Measurements from ENCODE around the gene DGUOK.
"Not testable (repeated sequence)": the region's sequence is repeated elsewhere in the genome, so short reads cannot be mapped to it uniquely, and the experiment has no call there.

Gene DGUOK

DNA sequence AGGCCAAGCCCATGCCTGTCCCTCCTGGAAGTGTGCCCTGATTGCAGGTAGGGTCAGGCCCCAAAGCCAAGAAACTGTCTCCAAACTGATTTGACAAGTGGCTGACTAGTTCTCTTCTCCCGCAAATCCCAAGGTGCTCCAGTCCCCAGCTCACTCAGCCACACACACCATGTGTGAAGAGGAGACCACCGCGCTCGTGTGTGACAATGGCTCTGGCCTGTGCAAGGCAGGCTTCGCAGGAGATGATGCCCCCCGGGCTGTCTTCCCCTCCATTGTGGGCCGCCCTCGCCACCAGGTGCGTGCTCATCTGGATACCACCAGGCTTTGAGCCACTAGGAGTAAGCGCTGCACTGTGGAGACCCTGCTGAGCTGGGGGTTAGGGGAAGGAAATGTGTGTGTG is 25.5 kb upstream of the DGUOK start:
- DNase-seq (ENCODE audit: low spot score), result no peak

DNA sequence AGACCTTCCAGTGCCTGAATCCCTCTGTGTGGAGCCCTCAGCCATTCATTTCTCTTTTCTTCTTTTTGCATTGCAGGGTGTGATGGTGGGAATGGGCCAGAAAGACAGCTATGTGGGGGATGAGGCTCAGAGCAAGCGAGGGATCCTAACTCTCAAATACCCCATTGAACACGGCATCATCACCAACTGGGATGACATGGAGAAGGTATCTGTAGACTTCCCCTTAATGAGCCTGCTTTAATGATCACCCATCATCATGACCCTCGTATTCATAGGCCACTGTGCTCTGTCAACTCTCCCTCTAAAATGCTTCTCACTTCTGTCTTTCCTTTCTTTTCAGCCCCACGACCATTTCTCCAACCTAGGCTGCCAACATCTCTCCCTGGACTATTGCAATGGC is 24.4 kb upstream of the DGUOK start:
- DNase-seq (ENCODE audit: low spot score), result no peak

DNA sequence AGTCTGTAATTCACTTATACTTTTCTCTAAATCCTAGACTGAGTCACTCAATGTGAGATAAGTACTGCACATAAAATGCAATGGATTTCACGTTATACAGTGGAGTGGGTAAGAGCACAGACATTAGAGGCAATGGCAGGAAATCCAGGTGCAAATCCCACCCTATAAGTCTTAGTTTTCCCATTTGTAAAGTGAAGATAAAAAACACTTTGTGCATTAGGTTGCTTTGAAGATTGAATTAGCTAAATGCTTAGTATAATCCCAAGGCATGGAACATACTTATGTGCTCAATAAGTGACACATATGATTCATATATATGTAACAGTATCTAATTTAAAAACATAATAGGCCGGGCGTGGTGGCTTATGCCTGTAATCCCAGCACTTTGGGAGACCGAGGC is 23.4 kb upstream of the DGUOK start:
- DNase-seq (ENCODE audit: low spot score), result no peak

- not testable (repeated sequence) for DNase-seq (ENCODE audit: low spot score)
Observed at GRCh38 chr2:73903949-73904613, 22.6 kb upstream of the DGUOK start.

DNA sequence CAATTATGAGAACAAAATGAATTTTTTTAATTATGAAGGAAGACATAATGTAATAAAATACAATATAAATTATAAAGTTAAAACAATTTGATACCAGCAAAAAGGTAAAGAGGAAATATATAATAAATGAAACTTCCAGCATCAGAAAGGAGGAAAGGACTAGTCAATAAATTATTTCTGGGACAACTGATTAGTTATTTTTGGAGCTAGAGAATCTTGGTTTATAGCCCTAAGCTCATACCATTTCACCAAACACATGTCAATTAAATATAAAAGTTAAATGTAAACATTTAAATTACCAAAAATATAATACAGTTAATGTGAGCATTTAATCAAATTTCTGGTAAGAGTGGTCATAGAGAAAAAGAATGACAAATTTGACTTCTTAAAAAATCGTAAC is 21.7 kb upstream of the DGUOK start:
- no peak for DNase-seq (ENCODE audit: low spot score)

DNA sequence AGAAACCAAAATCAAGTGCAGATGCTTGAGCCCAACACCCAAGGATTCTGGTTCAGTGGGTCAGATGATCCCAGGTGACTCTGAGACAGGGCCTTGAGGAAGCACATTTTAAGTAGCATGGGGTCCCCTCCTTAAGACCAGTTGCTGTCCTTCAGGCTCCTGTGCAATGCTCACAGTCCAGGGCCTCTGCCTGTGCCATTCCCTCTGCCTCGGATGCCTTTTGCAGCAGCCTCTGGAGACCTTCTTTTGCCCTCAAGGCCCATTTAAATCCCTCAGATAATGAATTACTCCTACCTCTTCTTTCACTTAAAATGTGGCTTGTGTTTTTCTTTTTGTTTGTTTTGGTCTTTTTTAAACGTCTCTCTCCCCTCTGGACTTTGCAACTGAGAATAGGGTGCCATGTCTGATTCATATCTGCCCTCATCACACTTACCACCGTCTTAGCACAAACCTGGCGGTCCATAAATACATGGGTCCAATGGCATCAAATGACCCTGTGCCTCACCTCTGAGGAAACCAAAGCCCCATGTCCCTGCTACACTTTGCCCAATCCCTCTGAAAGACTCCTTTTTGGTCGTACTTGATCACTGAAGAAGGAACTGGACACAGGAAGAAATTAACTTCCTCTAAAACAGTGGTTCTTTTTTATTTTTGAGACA is 19.7 kb upstream of the DGUOK start:
- DNase-seq (ENCODE audit: low spot score), result no peak

- peak; percentile 59 for DNase-seq (ENCODE audit: low spot score)
Observed at GRCh38 chr2:73907840-73908452, 18.7 kb upstream of the DGUOK start.

- DNase-seq (ENCODE audit: low spot score), result no peak
Observed at GRCh38 chr2:73908689-73909652, 17.7 kb upstream of the DGUOK start.

- DNase-seq (ENCODE audit: low spot score), result no peak
Observed at GRCh38 chr2:73910873-73911547, 15.7 kb upstream of the DGUOK start.

GRCh38 chr2:73911548-73912208 is 15.0 kb upstream of the DGUOK start:
- DNase-seq (ENCODE audit: low spot score), result no peak

DNA sequence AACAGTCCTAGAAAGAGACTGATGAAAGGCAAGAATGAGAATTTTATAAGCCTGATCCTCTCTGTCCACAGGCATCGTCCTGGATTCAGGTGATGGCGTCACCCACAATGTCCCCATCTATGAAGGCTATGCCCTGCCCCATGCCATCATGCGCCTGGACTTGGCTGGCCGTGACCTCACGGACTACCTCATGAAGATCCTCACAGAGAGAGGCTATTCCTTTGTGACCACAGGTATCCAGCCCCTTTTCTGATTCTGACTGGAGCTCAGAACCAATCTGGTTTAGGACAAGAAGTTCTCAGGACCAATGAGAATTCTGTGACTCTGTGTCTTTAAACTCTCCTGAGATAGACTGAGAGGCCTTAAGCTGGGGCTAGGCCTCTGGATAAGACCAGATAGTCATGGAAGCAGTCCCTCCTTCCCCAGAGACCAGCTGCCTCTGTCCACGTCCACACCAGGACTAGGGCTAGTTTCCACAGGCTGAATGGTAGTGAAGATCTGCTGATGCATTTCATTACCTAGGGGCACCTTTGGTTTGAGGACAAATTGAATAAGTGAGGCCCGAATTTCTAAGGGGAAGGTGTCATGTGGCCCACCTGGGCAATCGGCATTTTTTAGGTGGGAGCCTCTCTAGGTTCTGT is 13.1 kb upstream of the DGUOK start:
- no peak for DNase-seq (ENCODE audit: low spot score)

- DNase-seq (ENCODE audit: low spot score), result no peak
Observed at GRCh38 chr2:73914667-73915066, 12.0 kb upstream of the DGUOK start.

- DNase-seq (ENCODE audit: low spot score), result no peak
Observed at GRCh38 chr2:73915437-73915993, 11.2 kb upstream of the DGUOK start.

DNA sequence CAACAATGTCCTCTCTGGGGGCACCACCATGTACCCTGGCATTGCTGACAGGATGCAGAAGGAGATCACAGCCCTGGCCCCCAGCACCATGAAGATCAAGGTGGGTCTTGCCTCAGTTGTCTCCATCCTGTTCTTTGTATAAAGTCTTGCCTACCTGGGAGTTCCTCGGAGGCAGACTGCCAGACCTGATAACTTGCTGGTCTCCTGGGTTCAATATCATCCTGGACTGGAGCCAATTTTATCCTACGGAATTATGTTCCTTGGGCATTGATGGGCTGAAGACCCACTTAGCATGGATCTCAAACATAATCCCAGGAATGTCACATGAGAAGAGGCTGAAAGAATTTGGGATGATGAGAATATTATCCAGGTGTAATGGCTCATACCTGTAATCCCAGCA is 10.0 kb upstream of the DGUOK start:
- no peak for DNase-seq (ENCODE audit: low spot score)

DNA sequence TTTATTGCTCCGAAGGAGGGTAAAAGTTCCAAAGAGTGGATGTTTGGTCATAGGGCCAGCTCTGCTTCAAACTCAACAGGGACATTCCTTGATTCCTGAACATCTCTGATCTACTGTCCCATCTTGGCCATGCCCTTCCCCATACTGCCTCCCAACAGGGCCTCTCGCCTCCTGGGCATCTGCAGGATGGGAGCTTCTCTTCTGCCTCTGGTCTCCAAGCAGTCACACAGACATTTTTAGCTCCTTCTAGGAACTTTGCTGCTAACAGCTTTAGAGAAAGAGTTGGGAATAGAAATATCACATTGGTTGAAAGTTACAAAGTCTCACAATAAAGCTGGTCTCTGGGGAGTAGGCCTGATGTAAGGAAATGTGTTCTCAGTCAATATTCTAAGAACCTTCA is 9.4 kb upstream of the DGUOK start:
- DNase-seq (ENCODE audit: low spot score), result no peak

GRCh38 chr2:73917696-73918207 is 8.9 kb upstream of the DGUOK start:
- no peak for DNase-seq (ENCODE audit: low spot score)

GRCh38 chr2:73918856-73919255 is 7.8 kb upstream of the DGUOK start:
- no peak for DNase-seq (ENCODE audit: low spot score)

DNA sequence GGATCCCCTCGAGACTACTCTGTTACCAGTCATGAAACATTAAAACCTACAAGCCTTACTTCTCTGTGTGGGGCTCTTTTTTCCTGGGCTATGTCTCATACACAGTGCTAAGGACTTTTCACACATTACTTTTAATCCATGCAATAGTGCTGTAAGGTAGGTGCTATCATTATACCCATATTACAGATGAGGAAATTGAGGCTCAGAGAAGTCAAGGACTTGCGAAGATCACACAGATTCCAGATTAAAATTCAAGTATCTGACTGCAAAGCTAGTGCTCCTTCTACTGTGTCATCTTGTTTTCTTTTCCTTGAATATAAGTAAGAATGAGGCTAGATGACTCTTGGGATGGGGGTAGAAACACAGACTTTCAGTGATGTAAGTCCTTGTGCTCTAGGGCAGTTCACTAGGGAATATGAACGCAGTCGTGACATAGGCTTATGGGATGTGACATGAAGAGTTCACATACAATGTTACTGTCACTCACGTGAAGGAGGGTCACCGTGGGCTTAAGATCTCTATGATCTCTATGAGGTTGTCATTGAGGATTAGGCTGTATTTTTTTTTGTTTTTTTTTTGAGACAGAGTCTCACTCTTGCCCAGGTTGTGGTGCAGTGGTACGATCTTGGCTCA is 7.0 kb upstream of the DGUOK start:
- no peak for DNase-seq (ENCODE audit: low spot score)
